Gastroesophageal sphincter (tissue), 3 donors: ENCODE measurements around the gene ADD2.

ENCODE experiments used
- CTCF ChIP-seq, 4 experiments: fragments of 200-600 bp in 2 of 4; fragments of 450-650 bp in 2 of 4; sonication (generic) in 1 of 4; IDR thresholded peaks; one replicate each; pipeline ENCODE4 v1.5.1; 2017 to 2019; ENCODE audit warnings: antibody characterized with exemption in 4 of 4, mild to moderate bottlenecking in 2 of 4, moderate library complexity in 2 of 4
- EP300 ChIP-seq: sonication (generic); formaldehyde crosslinking; IDR thresholded peaks from one replicate; pipeline ENCODE4 v1.6.1; 2017; ENCODE audit warnings: antibody characterized with exemption, mild to moderate bottlenecking
- POLR2A ChIP-seq, 2 donors: fragments of 450-650 bp; IDR thresholded peaks; one replicate each; pipeline ENCODE4 v1.6.1; 2017; ENCODE audit warnings: antibody characterized with exemption in 2 of 2, mild to moderate bottlenecking in 2 of 2, moderate library complexity in 1 of 2
- POLR2AphosphoS5 ChIP-seq: sonication (generic); formaldehyde crosslinking; IDR thresholded peaks from one replicate; pipeline ENCODE4 v1.6.1; 2017; ENCODE audit warnings: antibody characterized with exemption

- TF ChIP-seq CTCF (IDR thresholded peaks at IDR 0.05) (no peak), POLR2A (IDR thresholded peaks at IDR 0.05) (no peak), POLR2AphosphoS5 (no peak), EP300 (no peak)
These were observed 75.7 kb downstream of the ADD2 start for GRCh38 chr2:70692256-70692655.
